Measurements from ENCODE around the gene RIMBP2. TPM values are rescaled to one million over a fixed set of nuclear protein-coding genes. Genes with fewer than 3 reads are reported as not detected.

Gene RIMBP2
- total RNA-seq, 1 donor from 2014 or later: 0.09 TPM

- TF ChIP-seq CTCF (IDR thresholded peaks at IDR 0.05): no peak
- Histone ChIP-seq H3K27me3 (peaks cover 33% of the 10 kb centered on the region), H3K4me3 (no peak overlapping the region), H3K9me3 (no peaks in the 10 kb centered on the region), H3K36me3 (no peaks in the 10 kb centered on the region), H3K27ac (no peak overlapping the region), H3K4me1 (peaks cover 3% of the 10 kb centered on the region)
- ATAC-seq: no peak
- intact Hi-C loops (cut with DNase I): no loop called here
- no peak for DNase-seq
These were observed 4.3 kb downstream of the RIMBP2 start for GRCh38 chr12:130711756-130712155.

- intact Hi-C loops (cut with DNase I): no loop called here
- H3K27ac ChIP-seq: no peak overlapping the region
- H3K9me3 ChIP-seq: no peaks in the 10 kb centered on the region
- no peak for DNase-seq
- no peak overlapping the region for H3K4me3 ChIP-seq
- H3K4me1 ChIP-seq: peaks cover 3% of the 10 kb centered on the region
- no peaks in the 10 kb centered on the region for H3K36me3 ChIP-seq
- TF ChIP-seq CTCF (IDR thresholded peaks at IDR 0.05): no peak
- H3K27me3 ChIP-seq: peaks cover 30% of the 10 kb centered on the region
- ATAC-seq: no peak
These were observed 5.4 kb downstream of the RIMBP2 start for GRCh38 chr12:130710733-130711080.

- H3K9me3 ChIP-seq: no peaks in the 10 kb centered on the region
- TF ChIP-seq CTCF (IDR thresholded peaks at IDR 0.05): no peak
- intact Hi-C loops (cut with DNase I): no loop called here
- no peaks in the 10 kb centered on the region for H3K36me3 ChIP-seq
- H3K4me3 ChIP-seq: no peak overlapping the region
- DNase-seq: no peak
- peaks cover 3% of the 10 kb centered on the region for H3K4me1 ChIP-seq
- peaks cover 24% of the 10 kb centered on the region for H3K27me3 ChIP-seq
- no peak for ATAC-seq
- no peak overlapping the region for H3K27ac ChIP-seq
These were observed 5.9 kb downstream of the RIMBP2 start for GRCh38 chr12:130709971-130710732.

- intact Hi-C loops (cut with DNase I): no loop called here
- H3K4me1 ChIP-seq: peaks cover 2% of the 10 kb centered on the region
- DNase-seq (no peak), ATAC-seq (no peak)
- H3K27me3 ChIP-seq: peaks cover 17% of the 10 kb centered on the region
- no peak overlapping the region for H3K27ac ChIP-seq
- no peaks in the 10 kb centered on the region for H3K36me3 ChIP-seq
- TF ChIP-seq CTCF (IDR thresholded peaks at IDR 0.05): no peak
- no peak overlapping the region for H3K4me3 ChIP-seq
- H3K9me3 ChIP-seq: no peaks in the 10 kb centered on the region
These were observed 6.7 kb downstream of the RIMBP2 start for GRCh38 chr12:130709151-130709970.

- Histone ChIP-seq H3K4me1 (no peaks in the 10 kb centered on the region), H3K27me3 (peaks cover 9% of the 10 kb centered on the region), H3K27ac (no peak overlapping the region), H3K36me3 (no peaks in the 10 kb centered on the region), H3K9me3 (no peaks in the 10 kb centered on the region), H3K4me3 (no peak overlapping the region)
- intact Hi-C loops (cut with DNase I): no loop called here
- no peak for ATAC-seq
- TF ChIP-seq CTCF (IDR thresholded peaks at IDR 0.05): no peak
- no peak for DNase-seq
These were observed 7.5 kb downstream of the RIMBP2 start for GRCh38 chr12:130708648-130709047.
